ENCODE measurements around the gene CHN1. TPM values are rescaled to one million over a fixed set of nuclear protein-coding genes. Genes with fewer than 3 reads are reported as not detected.

Gene CHN1
- total and polyA plus RNA-seq, 12 donors = 6.1 to 26.5 (median 15.7) TPM

DNA sequence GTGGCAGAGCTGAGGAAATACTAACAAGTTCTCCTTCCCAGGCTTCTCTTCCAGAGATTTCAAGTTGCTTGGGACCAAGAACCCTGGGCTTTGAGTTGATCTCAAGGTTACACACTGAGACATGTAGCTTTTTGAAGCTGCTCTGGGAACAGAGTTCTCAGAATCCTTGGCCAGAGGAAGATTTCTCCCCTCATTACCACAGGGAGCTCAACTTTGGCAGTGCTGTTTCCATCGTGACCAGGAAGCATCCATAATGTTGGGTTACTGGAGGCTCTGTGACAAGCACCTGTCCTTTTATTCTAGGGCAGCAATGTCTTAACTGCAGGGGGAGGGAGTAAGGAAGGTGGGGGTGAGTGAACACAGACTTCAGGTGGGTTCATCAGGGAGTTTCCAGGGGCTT is 199.4 kb downstream of the CHN1 start:
- intact Hi-C loops (cut with DNase I) = no loop called here
- Histone ChIP-seq H3K27me3 (no peaks in the 10 kb centered on the region), H3K9me3 (no peaks in the 10 kb centered on the region), H3K4me1 (peaks cover 0 to 32% (median 8%) of the 10 kb centered on the region in 9 donors), H3K36me3 (peaks cover 0 to 52% (median 12%) of the 10 kb centered on the region in 9 donors), H3K27ac (peak overlapping the region in 1 of 10 donors; percentile 21), H3K4me3 (no peak overlapping the region)
- ATAC-seq (no peak), DNase-seq (no peak)
- whole genome bisulfite sequencing, 2 donors = 75 to 87% methylated on average over 1 of the region's 1 CpG
- TF ChIP-seq, protein P1, sequence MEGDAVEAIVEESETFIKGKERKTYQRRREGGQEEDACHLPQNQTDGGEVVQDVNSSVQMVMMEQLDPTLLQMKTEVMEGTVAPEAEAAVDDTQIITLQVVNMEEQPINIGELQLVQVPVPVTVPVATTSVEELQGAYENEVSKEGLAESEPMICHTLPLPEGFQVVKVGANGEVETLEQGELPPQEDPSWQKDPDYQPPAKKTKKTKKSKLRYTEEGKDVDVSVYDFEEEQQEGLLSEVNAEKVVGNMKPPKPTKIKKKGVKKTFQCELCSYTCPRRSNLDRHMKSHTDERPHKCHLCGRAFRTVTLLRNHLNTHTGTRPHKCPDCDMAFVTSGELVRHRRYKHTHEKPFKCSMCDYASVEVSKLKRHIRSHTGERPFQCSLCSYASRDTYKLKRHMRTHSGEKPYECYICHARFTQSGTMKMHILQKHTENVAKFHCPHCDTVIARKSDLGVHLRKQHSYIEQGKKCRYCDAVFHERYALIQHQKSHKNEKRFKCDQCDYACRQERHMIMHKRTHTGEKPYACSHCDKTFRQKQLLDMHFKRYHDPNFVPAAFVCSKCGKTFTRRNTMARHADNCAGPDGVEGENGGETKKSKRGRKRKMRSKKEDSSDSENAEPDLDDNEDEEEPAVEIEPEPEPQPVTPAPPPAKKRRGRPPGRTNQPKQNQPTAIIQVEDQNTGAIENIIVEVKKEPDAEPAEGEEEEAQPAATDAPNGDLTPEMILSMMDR (IDR thresholded peaks at IDR 0.05) = no peak

DNA sequence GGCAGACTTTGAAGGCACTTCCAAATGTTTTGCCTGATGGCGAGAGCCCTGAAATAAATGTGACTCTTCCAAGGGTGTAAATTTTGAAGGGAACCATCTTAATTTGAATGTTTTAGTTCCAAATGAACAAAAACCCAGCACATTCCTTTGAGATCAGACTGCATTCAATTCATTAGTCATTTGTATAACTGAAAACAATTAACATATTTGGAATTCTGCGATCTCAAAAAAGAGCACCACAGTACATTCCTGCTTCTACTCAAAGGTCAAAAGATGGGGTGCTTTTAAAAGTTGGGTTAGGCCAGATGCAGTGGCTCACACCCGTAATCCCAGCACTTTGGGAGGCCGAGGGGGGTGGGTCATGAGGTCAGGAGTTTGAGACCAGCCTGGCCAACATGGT is 202.7 kb downstream of the CHN1 start:
- Histone ChIP-seq H3K36me3 (peaks cover 0 to 56% (median 10%) of the 10 kb centered on the region in 9 donors), H3K4me1 (peaks cover 0 to 18% (median 7%) of the 10 kb centered on the region in 9 donors), H3K9me3 (no peaks in the 10 kb centered on the region), H3K4me3 (no peak overlapping the region), H3K27me3 (no peaks in the 10 kb centered on the region), H3K27ac (no peak overlapping the region)
- 96 to 97% methylated on average over 4 of the region's 4 CpGs for WGBS, 2 donors
- no peak for DNase-seq
- intact Hi-C loops (cut with DNase I) = no loop called here
- no peak for ATAC-seq
- TF ChIP-seq, protein P1 (IDR thresholded peaks at IDR 0.05) = no peak

DNA sequence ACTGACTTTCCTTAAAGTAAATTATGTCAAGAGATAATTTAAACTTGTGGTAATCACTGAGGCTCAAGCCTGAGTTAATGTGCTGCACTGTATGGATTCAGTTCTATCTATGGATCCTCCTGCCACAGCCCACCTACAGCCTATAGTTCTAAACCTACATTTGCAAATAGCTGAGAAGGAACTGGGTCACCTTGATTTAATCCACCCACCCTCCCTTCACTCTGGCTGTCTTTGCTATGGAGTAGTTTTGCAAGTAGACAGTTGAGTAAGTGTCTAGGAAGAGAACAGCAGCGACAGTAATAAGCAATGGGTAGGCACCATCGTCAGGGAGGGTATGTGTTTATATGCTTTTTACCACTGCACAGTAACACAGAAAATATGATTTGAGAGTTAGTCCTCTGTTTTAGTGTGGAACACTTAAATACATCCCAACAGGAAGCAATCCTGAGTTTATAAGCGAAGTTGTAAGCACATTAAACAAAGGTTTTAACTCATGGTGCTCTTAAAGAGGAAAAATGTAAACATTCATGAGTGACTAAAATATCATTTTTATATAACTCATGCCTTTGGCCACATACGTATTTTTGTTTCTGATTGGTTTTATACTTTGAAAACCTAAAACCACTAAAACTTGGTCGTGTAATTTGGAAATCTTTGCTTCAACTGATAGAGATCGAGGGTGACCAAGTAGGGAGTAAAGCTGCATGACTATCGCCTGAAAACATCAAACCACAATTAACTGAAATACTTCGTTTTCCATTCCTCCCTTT is 204.6 kb downstream of the CHN1 start:
- no peaks in the 10 kb centered on the region for H3K9me3 ChIP-seq
- DNase-seq (no peak), ATAC-seq (no peak)
- WGBS, 2 donors = 91 to 94% methylated on average over 8 of the region's 8 CpGs
- no peak overlapping the region for H3K27ac ChIP-seq
- H3K4me3 ChIP-seq = no peak overlapping the region
- intact Hi-C loops (cut with DNase I) = no loop called here
- peaks cover 0 to 5% (median 0%) of the 10 kb centered on the region in 9 donors for H3K4me1 ChIP-seq
- H3K27me3 ChIP-seq = no peaks in the 10 kb centered on the region
- peaks cover 0 to 56% (median 10%) of the 10 kb centered on the region in 9 donors for H3K36me3 ChIP-seq
- TF ChIP-seq, protein P1 (IDR thresholded peaks at IDR 0.05) = no peak

DNA sequence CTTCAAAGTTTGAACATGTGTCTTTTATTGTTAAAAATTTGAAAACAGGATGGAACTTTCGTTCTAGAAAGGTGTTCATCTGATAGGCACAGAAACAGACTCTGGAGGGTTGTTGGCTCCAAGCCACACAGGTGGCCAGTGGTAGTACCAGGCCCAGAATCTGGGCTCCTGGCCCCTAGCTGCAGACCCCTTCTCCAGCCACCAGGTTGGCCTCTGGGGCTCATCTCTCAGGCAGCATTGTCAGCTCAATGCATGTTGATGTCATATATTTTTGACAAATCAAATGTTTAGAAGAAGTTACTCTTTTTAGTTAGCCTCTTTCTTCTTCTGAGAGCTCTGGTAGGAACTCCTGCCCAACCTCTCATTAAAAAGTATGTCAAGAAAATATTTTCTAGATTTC is 206.4 kb downstream of the CHN1 start:
- intact Hi-C loops (cut with DNase I) = no loop called here
- 52 to 100% methylated on average over 1 of the region's 1 CpG for WGBS, 2 donors

More for the DNA sequence above, 206.4 kb downstream of the CHN1 start:
- Histone ChIP-seq H3K4me1 (no peaks in the 10 kb centered on the region), H3K9me3 (no peaks in the 10 kb centered on the region), H3K4me3 (no peak overlapping the region), H3K36me3 (peaks cover 0 to 44% (median 10%) of the 10 kb centered on the region in 9 donors), H3K27ac (no peak overlapping the region), H3K27me3 (no peaks in the 10 kb centered on the region)
- ATAC-seq = no peak
- TF ChIP-seq, protein P1 (IDR thresholded peaks at IDR 0.05) = no peak
- DNase-seq = no peak
